ENCODE measurements around the gene MEOX2.

MEOX2 gene

DNA sequence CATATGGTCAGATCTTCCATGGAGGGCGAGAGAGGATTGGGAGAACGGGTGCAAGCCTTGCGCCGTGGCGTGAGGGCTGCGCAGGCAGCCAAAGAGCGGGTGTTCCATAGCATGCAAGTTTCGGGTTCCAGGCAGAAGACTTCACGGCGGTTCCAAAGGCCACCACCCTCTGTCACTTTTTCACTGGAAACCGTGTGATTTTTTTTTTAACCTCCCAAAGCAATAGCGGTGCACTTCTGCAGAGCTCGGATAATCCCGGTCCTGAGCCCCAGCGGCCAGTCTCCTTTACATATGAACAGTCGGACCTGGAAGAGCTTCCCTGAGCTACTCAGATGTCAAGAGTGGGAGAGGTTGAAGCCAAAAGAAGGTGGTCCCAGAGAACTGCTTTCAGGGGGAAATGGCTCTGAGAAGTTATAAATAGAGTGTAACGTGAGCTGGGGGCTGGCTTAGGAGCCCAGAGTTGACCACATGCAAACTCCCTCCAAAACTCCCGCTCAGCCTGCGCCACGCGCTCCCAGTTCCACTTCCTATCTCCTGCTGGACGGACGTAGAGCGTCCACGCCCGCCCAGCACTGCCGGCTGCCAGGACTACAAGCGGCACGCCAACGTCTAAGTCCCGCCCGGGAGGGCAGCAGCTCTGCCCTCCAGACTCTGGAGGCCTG lies at the start of gene MEOX2:
Gene MEOX2, minus strand, starts transcription at position 389 of the 662 bp plus-strand sequence. Its CDS starts 281 bp downstream, at position 108.
- DNase-seq (ENCODE audit: low read depth), result no peak

DNA sequence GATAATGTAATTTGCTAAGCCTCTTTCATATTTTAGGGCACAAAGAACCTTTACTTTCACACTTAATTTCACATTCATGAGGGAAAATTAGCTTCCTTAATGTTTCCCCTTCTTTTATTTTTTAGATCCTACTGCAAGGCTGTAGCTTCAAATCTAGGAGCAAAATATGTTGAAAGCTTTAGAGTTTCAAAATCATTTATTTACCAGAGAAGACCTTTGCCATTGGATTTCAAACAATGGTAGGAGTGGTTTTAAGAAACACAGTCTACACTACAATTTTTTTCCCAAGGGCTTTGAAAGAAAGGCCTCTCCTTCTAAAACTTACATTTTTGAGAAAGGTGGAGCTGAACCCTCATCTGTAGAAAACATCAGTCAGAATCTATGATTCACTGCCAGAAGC lies 43.3 kb upstream of the MEOX2 start:
- no peak for DNase-seq (ENCODE audit: low read depth)

DNA sequence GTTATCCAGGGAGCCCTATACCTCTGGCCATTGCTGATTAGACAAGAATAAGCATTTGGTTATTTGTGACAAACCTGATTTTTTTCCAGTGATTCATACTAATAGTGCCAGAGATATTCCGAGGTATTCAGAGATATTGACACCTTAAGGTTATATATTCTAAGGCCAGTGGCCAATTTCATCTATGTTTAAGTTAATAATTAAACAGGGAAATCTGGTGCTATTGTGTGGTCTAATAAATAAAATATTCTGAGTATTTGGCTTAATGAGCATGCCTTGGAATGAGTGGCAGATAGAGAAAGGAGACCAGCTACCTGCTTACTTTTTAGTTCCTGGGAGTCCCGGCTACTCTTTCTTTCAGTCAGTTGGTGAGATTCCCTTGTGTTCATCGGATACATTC lies 38.6 kb upstream of the MEOX2 start:
- DNase-seq (ENCODE audit: low read depth), result no peak

DNA sequence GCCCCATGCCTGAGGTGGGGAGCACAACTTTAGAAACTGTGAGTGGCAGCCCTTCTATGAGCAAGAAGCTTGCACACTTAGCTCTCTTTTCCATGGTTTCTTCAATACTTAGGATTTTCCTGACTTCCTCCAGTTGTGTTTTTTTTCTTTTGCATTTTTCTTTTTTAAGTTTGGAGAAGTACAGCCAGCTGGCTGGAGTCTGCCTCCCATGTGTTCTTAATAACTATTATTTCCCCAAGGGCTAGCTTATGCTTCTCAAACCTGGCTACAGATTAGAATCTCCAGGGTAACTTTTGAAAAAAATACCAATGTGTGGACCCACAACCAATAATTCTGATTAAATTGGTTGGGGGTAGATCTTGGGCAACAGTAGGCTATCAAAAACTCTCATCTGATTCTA lies 37.4 kb upstream of the MEOX2 start:
- DNase-seq (ENCODE audit: low read depth), result no peak

- no peak for DNase-seq (ENCODE audit: low read depth)
Observed at GRCh38 chr7:15720849-15721471, 34.5 kb upstream of the MEOX2 start.

GRCh38 chr7:15719311-15719710 lies 32.8 kb upstream of the MEOX2 start:
- DNase-seq (ENCODE audit: low read depth), result no peak

DNA sequence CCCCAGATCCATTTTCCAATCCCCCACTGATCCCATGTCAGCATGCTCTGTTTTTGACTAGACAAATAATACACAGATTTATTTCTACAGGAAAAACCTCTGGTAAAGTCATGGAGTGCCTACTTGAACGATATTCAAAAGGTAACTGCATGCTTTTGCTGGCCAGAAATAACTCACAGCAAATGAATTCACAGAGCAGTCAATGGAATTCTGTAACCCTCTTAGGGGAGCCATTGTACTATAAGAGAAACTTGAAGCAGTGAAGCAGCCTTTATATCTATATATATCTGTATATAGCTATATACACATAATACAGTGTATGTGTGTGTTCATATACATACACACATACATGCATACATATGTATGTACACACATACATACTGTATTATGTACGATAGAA lies 29.0 kb upstream of the MEOX2 start:
- no peak for DNase-seq (ENCODE audit: low read depth)

- no peak for DNase-seq (ENCODE audit: low read depth)
Observed at GRCh38 chr7:15709978-15710377, 23.5 kb upstream of the MEOX2 start.

DNA sequence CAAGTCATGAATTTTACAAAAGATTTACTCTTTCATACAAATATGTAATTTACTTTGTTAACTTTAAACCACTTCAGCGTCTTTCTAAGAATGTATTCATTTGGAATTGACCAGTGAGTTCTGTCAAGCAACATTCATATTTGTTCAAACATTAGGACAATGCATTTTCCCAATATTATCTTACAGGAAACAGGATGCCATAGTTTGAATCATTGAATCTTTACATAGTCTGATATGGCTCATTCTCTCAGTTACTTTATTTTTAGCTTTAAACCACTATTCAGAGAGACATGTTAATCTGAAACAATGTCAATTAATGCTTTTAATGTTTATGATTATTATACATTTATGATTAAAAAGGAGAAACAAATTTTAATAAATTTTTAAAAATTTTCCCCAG lies 21.1 kb upstream of the MEOX2 start:
- DNase-seq (ENCODE audit: low read depth), result no peak

DNA sequence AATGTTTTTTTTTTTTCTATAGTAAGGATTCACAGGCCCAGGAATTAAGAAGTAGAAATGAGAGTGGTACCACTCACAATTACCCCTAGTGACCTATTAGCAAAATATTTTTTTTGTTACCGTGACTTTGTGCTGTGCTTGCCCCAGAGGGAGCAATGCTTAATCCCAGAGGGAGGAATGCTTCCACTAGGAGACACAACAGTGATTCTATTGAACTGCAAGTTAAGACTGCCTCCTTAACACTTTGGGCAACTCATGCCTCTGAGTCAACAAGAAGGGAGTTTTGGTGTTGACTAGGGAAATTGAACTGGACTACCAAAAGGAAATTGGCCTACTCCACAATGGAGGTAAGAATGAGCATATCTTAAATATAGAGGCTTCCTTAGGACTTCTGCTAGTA lies 17.2 kb upstream of the MEOX2 start:
- no peak for DNase-seq (ENCODE audit: low read depth)

- DNase-seq (ENCODE audit: low read depth), result no peak
Observed at GRCh38 chr7:15692501-15693020, 6.1 kb upstream of the MEOX2 start.

DNA sequence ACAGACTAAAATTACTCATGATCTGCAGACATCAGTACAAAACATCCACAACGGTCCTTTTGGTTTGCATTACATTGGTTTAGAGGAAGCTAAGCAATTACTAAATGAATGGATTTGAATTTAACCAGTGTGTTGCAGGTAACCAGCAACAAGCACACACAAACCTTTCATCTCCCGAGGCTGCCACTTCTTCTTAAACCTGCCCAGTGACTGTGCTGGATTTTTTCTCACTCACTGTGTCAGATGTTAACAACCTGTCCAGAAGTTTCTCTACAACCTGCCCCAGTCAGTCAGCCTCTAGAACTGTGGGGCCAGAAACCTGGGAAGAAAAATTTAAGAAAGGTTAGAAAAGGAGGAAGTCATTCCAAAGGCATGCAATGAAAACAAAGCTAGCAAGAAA lies 2.4 kb upstream of the MEOX2 start:
- DNase-seq (ENCODE audit: low read depth), result no peak

- no peak for DNase-seq (ENCODE audit: low read depth)
Observed at GRCh38 chr7:15688279-15688626, 1.8 kb upstream of the MEOX2 start.

DNA sequence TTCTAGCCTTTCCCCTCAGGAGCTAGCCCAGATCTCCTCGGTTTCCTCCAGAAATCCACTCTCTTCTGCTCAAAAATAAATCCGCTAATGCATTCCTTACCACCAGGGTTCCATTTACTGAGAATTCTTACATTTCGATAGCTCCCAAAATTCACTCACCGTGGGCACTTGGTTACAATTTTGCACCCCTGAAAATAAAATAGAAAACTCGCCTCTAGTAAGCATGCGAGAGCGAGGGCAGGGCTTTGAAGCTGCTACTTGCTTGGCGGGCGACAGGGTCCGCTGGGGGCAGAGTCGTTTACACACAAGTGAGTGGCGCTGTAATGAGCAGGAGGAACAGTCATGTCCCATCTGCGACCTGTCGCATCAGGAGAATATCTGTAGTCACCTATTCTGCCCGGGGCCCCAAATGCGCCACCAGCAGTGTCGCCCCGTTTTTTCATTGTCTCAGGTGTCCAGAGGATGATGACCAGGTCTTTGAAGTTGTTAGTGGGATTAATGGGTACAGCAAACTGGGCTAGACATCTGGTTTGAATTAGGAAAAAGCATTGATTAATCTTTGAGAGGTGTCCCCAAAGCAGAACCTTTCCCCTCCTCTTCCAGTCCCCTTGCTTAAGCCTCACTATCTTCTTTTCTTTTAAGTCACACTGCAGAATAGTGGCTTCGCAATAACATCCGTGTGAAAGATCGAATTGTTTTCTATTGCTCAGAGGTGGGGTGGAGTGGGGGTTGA lies 1.2 kb upstream of the MEOX2 start:
- no peak for DNase-seq (ENCODE audit: low read depth)

DNA sequence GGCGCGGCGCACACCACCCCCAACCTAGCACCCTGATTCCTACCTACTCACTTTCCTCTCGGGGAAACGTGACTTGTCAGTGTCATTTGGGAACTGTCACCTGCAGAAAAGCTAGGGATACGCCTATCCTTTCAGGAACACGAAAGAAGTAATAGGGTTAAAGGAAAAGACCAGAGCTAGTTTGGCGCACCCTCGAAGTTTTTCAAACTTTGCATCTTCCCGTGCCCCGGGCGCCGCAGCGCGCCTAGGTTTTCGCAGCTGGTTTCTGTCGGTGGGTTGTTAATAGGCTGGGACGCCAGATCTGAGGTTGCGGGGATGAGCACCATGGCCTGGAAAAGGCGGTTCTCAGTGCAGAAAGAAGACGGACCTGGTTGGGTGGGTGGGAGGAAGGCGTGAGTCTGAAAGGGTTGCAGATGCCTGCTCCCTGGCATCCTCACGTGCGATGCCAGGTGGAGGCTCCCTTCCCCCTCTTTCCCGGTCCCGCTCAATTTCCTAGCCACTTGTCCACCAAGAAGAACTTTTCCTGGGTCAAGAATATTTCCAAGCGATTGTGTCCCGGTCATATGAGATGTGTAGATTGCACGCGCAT lies 568 bp upstream of the MEOX2 start:
- no peak for DNase-seq (ENCODE audit: low read depth)

DNA sequence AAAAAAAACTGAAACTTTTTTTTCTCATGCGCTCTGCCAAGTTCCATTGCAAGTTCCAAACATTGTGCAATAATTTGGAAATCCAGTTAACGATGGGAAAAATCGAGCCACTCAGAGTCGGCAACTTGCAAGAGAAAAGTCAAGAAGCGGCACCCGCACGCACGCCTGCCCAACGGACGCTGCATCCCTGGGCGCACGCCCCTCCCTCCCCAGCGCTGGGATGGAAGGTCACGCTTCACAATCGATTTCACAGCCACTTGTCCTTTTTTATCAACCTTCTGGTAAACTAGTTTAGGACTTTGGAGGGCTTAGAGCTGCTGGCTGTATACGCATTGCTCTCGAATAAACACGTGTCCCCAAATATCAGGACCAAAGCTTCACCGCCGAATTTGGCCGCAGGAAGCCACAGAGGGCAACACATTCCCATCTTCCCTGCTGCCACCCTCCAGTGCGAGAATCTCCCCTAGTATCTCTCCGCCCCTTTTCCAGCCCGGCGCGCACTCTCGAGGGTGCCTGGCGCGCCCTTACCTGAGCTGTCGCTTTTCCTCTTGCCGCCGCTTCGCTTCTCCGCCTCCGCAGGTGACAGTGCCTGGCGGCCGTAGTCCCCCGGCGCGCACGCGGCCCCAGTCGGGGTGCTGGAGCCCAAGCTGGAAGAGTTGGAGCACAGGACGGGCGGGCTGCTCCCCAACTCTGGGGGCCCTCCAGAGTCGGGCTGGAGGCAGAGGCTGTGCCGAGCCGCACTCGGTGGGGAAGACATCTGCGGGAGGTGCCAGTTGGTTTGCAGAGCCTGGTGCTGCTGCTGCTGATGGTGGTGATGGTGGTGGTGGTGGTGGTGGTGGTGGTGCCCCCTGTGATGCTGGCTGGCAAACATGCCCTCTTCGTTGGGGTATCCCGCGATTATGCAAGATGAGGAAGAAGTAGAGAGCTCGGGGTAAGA lies 857 bp downstream of the MEOX2 start:
- DNase-seq (ENCODE audit: low read depth), result no peak

- no peak for DNase-seq (ENCODE audit: low read depth)
Observed at GRCh38 chr7:15684871-15685270, 1.6 kb downstream of the MEOX2 start.

DNA sequence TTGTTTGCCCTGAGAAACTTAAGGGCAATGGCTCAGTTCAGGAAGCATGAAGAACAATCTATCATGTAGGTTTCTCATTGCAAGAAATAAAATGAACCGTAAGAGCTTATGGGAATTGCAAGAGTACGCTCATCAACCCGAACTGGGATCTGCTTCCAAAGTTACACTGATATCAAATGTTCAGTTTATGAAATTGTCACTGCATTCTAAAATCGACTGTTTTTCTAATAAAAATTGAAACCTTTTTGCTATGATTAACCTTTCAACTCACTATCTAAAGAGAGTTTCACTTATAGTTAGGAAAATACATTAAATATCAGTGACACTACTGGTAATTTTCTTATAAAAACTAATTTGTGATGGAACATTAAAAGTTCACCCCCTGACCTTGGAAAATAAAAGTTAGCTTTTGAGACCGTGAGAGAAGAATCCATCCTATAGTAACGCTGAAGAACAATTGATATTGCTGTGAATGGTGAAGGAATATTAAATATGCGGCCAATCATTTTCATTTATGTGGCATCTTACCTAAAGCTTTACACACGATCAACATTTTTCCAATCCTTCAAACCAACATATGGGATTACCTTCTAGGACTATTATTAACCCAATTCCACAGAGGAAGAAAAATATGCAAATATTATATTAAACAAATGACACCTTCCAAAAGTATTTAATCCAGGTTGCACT lies 2.2 kb downstream of the MEOX2 start:
- no peak for DNase-seq (ENCODE audit: low read depth)

DNA sequence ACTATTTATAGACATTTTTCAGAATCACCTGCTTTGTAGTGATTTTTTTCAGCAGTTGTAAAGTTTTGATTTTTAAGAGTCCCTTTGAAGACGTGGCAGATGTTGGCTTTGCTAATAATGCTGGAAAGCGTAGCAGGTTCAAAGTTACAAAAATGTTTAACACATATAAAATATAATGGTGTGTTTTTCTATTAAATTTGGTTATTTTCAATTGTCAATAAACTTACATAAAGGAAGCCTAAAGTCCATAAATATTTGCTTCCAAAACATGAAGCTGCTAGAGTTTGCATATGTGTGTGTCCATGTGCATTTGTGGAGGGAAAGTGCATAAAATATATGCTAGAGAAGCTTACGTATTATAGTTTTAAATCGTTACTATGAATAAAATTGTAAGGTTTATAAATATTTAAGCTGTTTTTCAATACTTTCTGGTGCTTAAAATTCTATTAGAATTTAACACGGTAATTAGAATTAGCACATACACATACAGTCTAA lies 3.7 kb downstream of the MEOX2 start:
- no peak for DNase-seq (ENCODE audit: low read depth)

GRCh38 chr7:15682111-15682510 lies 4.4 kb downstream of the MEOX2 start:
- DNase-seq (ENCODE audit: low read depth), result no peak

GRCh38 chr7:15681631-15682030 lies 4.9 kb downstream of the MEOX2 start:
- no peak for DNase-seq (ENCODE audit: low read depth)

Measured in activated T-helper 1 cell treated with Interleukin-2 at 50 U/mL for 16 hours (primary cell).